HG03280 (cell line): ENCODE measurements around the gene ANKRD13B.
A peak's percentile ranks its signal among the peaks of the same experiment; 100 is the strongest.

Source experiments
- ATAC-seq: cut with Tn5 transposase; IDR thresholded peaks from one replicate; pipeline ENCODE4 v1.9.1; 2021; ENCODE audit warnings: mild to moderate bottlenecking, moderate library complexity; ENCODE audit not compliant: unreplicated experiment

The ANKRD13B gene

GRCh38 chr17:29568331-29569244, 24.3 kb upstream of the ANKRD13B start, which contains the start of gene TP53I13:
TSS of gene TP53I13 (plus strand) at chr17:29568701. CDS start at chr17:29568759, 58 bp downstream.
- peak; percentile 45 for ATAC-seq

GRCh38 chr17:29569245-29569950, 23.5 kb upstream of the ANKRD13B start:
- no peak for ATAC-seq

GRCh38 chr17:29570521-29570920, 22.4 kb upstream of the ANKRD13B start:
- no peak for ATAC-seq

- ATAC-seq: no peak
Measured at GRCh38 chr17:29571486-29571882, 21.4 kb upstream of the ANKRD13B start.

- no peak for ATAC-seq
Measured at GRCh38 chr17:29571883-29572681, 20.9 kb upstream of the ANKRD13B start.

GRCh38 chr17:29572691-29573557, 20.0 kb upstream of the ANKRD13B start:
- ATAC-seq: no peak

- ATAC-seq: no peak
Measured at GRCh38 chr17:29573558-29573869, 19.4 kb upstream of the ANKRD13B start.

GRCh38 chr17:29573871-29574731, 18.8 kb upstream of the ANKRD13B start:
- ATAC-seq: no peak

- ATAC-seq: no peak
Measured at GRCh38 chr17:29574732-29575510, 18.0 kb upstream of the ANKRD13B start.

GRCh38 chr17:29575511-29576213, 17.3 kb upstream of the ANKRD13B start:
- no peak for ATAC-seq

GRCh38 chr17:29576214-29577000, 16.5 kb upstream of the ANKRD13B start:
- ATAC-seq: no peak

GRCh38 chr17:29577001-29577370, 15.9 kb upstream of the ANKRD13B start:
- ATAC-seq: no peak

- no peak for ATAC-seq
Measured at GRCh38 chr17:29577385-29578211, 15.3 kb upstream of the ANKRD13B start.

- ATAC-seq: no peak
Measured at GRCh38 chr17:29578626-29579485, 14.1 kb upstream of the ANKRD13B start.
